Lower leg skin (tissue), 4 donors: ENCODE results near the gene SCAI. TPM values are rescaled to one million over a fixed set of nuclear protein-coding genes. Genes with fewer than 3 reads are reported as not detected.

Experiments
- DNase-seq, 2 donors: peaks; one replicate each; pipeline ENCODE4 v3.0.0-alpha.2; 2019; ENCODE audit warnings: low spot score in 2 of 2
- H3K4me3 ChIP-seq: fragments of 200-600 bp; sonication (generic); 2 replicates; pipeline ENCODE4 v1.5.1; 2017; ENCODE audit warnings: mild to moderate bottlenecking, low read depth; ENCODE audit not compliant: poor library complexity, severe bottlenecking
- CTCF ChIP-seq, 3 donors: fragments of 450-650 bp; IDR thresholded peaks; one replicate each; pipeline ENCODE4 v1.5.1; 2016; ENCODE audit warnings: antibody characterized with exemption in 3 of 3, mild to moderate bottlenecking in 3 of 3, moderate library complexity in 2 of 3
- POLR2A ChIP-seq, 2 donors: fragments of 450-650 bp; IDR thresholded peaks; one replicate each; pipeline ENCODE4 v1.6.1; 2016 to 2017; ENCODE audit warnings: antibody characterized with exemption in 2 of 2, mild to moderate bottlenecking in 1 of 2, moderate library complexity in 1 of 2
- WGBS, 2 donors: methylation state at CpG; one replicate each; pipeline ENCODE4 v1.1.5; 2018; 5-methylcytosine and 5-hydroxymethylcytosine counted together
- intact Hi-C: fragments of 100-400 bp; cut with DNase I; formaldehyde crosslinking; loops from one replicate; pipeline ENCODE4 v1.15.0; 2023; ENCODE audit warnings: low total_unique reads
- total RNA-seq, 4 donors: library from RNA; depleted of rRNA; stranded (reverse); fragments of >200 nt; gene quantifications; one replicate each; pipeline ENCODE4 v1.1.0, GENCODE V29; 2016

SCAI gene
- total RNA-seq, 4 donors from 2014 or later: 2.9 to 9.2 (median 5.8) TPM

- TF ChIP-seq POLR2A (IDR thresholded peaks at IDR 0.05): no peak
- TF ChIP-seq CTCF (IDR thresholded peaks at IDR 0.05): no peak
- intact Hi-C loops: no loop called here
- WGBS, 2 donors: 96 to 98% methylated on average over 2 of the region's 2 CpGs
- DNase-seq: no peak
- H3K4me3 ChIP-seq: no peak overlapping the region
Observed at GRCh38 chr9:124913378-124913777, 229.9 kb downstream of the SCAI start.

GRCh38 chr9:124911766-124912165 is 231.6 kb downstream of the SCAI start:
- no peak for TF ChIP-seq CTCF (IDR thresholded peaks at IDR 0.05)
- WGBS, 2 donors: 93 to 97% methylated on average over 1 of the region's 1 CpG
- intact Hi-C loops: no loop called here
- H3K4me3 ChIP-seq: no peak overlapping the region
- peak in 1 of 2 donors; percentile 4 for DNase-seq

- H3K4me3 ChIP-seq: no peak overlapping the region
- WGBS, 2 donors: 81 to 89% methylated on average over 2 of the region's 2 CpGs
- peak in 1 of 2 donors; percentile 1 for DNase-seq
- no peak for TF ChIP-seq CTCF (IDR thresholded peaks at IDR 0.05)
- TF ChIP-seq POLR2A (IDR thresholded peaks at IDR 0.05): no peak
- intact Hi-C loops: no loop called here
Observed at GRCh38 chr9:124908098-124908497, 235.2 kb downstream of the SCAI start.

DNA sequence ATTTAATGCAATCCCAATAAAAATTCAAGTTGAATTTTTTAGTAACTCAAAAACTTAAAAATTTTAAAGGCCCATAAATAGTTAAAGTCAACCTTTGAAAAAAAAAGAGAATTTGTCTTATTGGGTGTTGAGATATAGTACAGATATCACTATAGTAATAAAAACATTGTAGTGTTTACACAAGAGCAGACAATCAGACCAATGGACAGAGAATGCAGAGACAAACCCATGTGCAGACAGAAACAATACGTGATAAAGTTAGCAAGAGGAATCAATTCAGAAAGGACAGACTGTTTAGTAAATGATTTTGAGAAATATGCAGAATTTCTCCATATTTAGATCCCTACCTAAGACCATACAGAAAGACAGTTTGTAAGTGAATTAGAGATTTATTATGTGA is 236.4 kb downstream of the SCAI start:
- intact Hi-C loops: no loop called here
- no peak overlapping the region for H3K4me3 ChIP-seq
- no peak for TF ChIP-seq POLR2A (IDR thresholded peaks at IDR 0.05)
- no peak for DNase-seq
- WGBS, 2 donors: 78 to 91% methylated on average over 1 of the region's 1 CpG

- no peak overlapping the region for H3K4me3 ChIP-seq
- intact Hi-C loops: no loop called here
- WGBS, 2 donors: 62 to 77% methylated on average over 9 of the region's 9 CpGs
- no peak for TF ChIP-seq CTCF (IDR thresholded peaks at IDR 0.05)
- no peak for DNase-seq
Observed at GRCh38 chr9:124899845-124900244, 243.5 kb downstream of the SCAI start.

- no peak overlapping the region for H3K4me3 ChIP-seq
- DNase-seq: no peak
- no peak for TF ChIP-seq POLR2A (IDR thresholded peaks at IDR 0.05)
- no peak for TF ChIP-seq CTCF (IDR thresholded peaks at IDR 0.05)
- intact Hi-C loops: no loop called here
- WGBS, 2 donors: 90 to 95% methylated on average over 6 of the region's 6 CpGs
Observed at GRCh38 chr9:124897570-124898460, 245.5 kb downstream of the SCAI start.
